GM12878 (cell line): Measurements from ENCODE around the gene PLSCR1. TPM values are rescaled to one million over a fixed set of nuclear protein-coding genes. Genes with fewer than 3 reads are reported as not detected.

Source experiments
- ATAC-seq: fragments of 200-7000 bp; cut with Tn5 transposase; 3 replicates; pipeline ENCODE4 v1.9.1; 2020; ENCODE audit warnings: mild to moderate bottlenecking, moderate library complexity
- BruUV-seq: library from RNA; stranded (reverse); fragments of 400-500 nt; replicated peaks from 2 replicates; lab custom pipeline; 2021; lab: Mats Ljungman, UMichigan
- CTCF ChIA-PET: fragments of 300-600 bp; sonication (Branson Sonifier 250); formaldehyde crosslinking; extraction: SDS; loops from one replicate; lab custom pipeline; 2021; ENCODE audit warnings: inconsistent platforms; lab: Yijun Ruan, JAX
- POLR2A ChIA-PET: fragments of 350-600 bp; formaldehyde crosslinking; extraction: SDS; loops from one replicate; lab custom pipeline; 2021; ENCODE audit warnings: inconsistent platforms; lab: Charles Lee
- RAD21 ChIA-PET: fragments of 300-600 bp; sonication (Branson Sonifier 250); formaldehyde crosslinking; loops from one replicate; lab custom pipeline; 2023; ENCODE audit warnings: antibody characterized with exemption; ENCODE audit not compliant: unreplicated experiment; lab: Charles Lee
- SMC1A ChIA-PET: fragments of 300-600 bp; sonication (Branson Sonifier 250); formaldehyde crosslinking; loops from one replicate; lab custom pipeline; 2023; ENCODE audit not compliant: unreplicated experiment, uncharacterized antibody; lab: Charles Lee
- DNase-seq: peaks from one replicate; pipeline ENCODE4 v3.0.0-alpha.2; 2011; ENCODE audit warnings: low read depth, low spot score
- FAIRE-seq: peaks from 3 replicates; lab custom pipeline; 2011; peaks lifted over from hg19 to GRCh38; lab: Jason Lieb, UNC
- H2AFZ ChIP-seq: 2 replicates; pipeline ENCODE4 v1.6.0; 2011; ENCODE audit warnings: low read depth, low read length, control low read depth; ENCODE audit not compliant: control insufficient read depth
- H3K27ac ChIP-seq: 2 replicates; pipeline ENCODE4 v1.5.1; 2011; ENCODE audit warnings: control low read depth; ENCODE audit not compliant: control insufficient read depth, insufficient read depth
- H3K27me3 ChIP-seq, 2 experiments: replicated peaks in 1 of 2; 2 replicates each; pipeline versions ENCODE4 v1.6.0 to v1.6.1; 2011; ENCODE audit warnings: low read length in 1 of 2; ENCODE audit not compliant: control insufficient read depth in 2 of 2, insufficient read depth in 2 of 2
- H3K36me3 ChIP-seq, 2 experiments: 2 replicates each; pipeline ENCODE4 v1.5.1; 2011; ENCODE audit warnings: low read length in 1 of 2; ENCODE audit not compliant: control insufficient read depth in 2 of 2, insufficient read depth in 2 of 2
- H3K4me1 ChIP-seq: 2 replicates; pipeline ENCODE4 v1.6.1; 2011; ENCODE audit warnings: mild to moderate bottlenecking, low read length, moderate library complexity, mixed read lengths; ENCODE audit not compliant: control insufficient read depth, insufficient read depth
- H3K4me2 ChIP-seq: 2 replicates; pipeline ENCODE4 v1.6.0; 2011; ENCODE audit warnings: control low read depth; ENCODE audit not compliant: control insufficient read depth, insufficient read depth
- H3K4me3 ChIP-seq: fragments of 200-600 bp; sonication (generic); 2 replicates; pipeline ENCODE4 v1.5.1; 2016
- H3K79me2 ChIP-seq: 2 replicates; pipeline ENCODE4 v1.6.0; 2011; ENCODE audit warnings: low read length; ENCODE audit not compliant: control insufficient read depth, insufficient read depth
- H3K9ac ChIP-seq: 2 replicates; pipeline ENCODE4 v1.8.0; 2011; ENCODE audit warnings: low read length, control low read depth, mixed read lengths; ENCODE audit not compliant: control insufficient read depth, insufficient read depth
- H3K9me3 ChIP-seq: replicated peaks from 3 replicates; pipeline ENCODE4 v1.5.1; 2011; ENCODE audit warnings: mild to moderate bottlenecking, low read length; ENCODE audit not compliant: control insufficient read depth, insufficient read depth
- H4K20me1 ChIP-seq: 2 replicates; pipeline ENCODE4 v1.6.0; 2011; ENCODE audit not compliant: control insufficient read depth, insufficient read depth
- BCL11A ChIP-seq: IDR thresholded peaks from 2 replicates; pipeline ENCODE4 v1.6.1; 2011; ENCODE audit warnings: low read depth, low read length
- CHD1 ChIP-seq: IDR thresholded peaks from 2 replicates; pipeline ENCODE4 v1.6.1; 2012; ENCODE audit warnings: low read depth, low read length, improper control_type of control experiment
- CTCF ChIP-seq, 3 experiments: IDR thresholded peaks in 2 of 3; conservative IDR thresholded peaks in 1 of 3; 2 replicates each; pipeline ENCODE4 v1.5.1; 2011; ENCODE audit warnings: low read depth in 3 of 3, low read length in 3 of 3, mild to moderate bottlenecking in 3 of 3, control low read depth in 2 of 3, moderate library complexity in 2 of 3, inconsistent platforms in 1 of 3, mixed read lengths in 1 of 3; ENCODE audit not compliant: control insufficient read depth in 2 of 3, insufficient read depth in 1 of 3; ENCODE audit errors: extremely low read depth in 1 of 3
- FOXK2 ChIP-seq: fragments of 450-650 bp; IDR thresholded peaks from 2 replicates; pipeline ENCODE4 v1.6.1; 2017; ENCODE audit warnings: mild to moderate bottlenecking, moderate library complexity
- GATAD2B ChIP-seq: fragments of 450-650 bp; conservative IDR thresholded peaks from 2 replicates; pipeline ENCODE4 v1.6.1; 2017; ENCODE audit warnings: low read depth, mild to moderate bottlenecking, moderate library complexity
- MEF2A ChIP-seq: IDR thresholded peaks from 2 replicates; pipeline ENCODE4 v1.6.1; 2011; ENCODE audit warnings: low read depth, mild to moderate bottlenecking, low read length, moderate library complexity; ENCODE audit not compliant: insufficient read depth
- NRF1 ChIP-seq: conservative IDR thresholded peaks from 2 replicates; pipeline ENCODE4 v1.6.1; 2011; ENCODE audit warnings: mild to moderate bottlenecking, low read depth, low read length, improper control_type of control experiment
- PAX8 ChIP-seq: fragments of 450-650 bp; IDR thresholded peaks from 2 replicates; pipeline ENCODE4 v1.6.1; 2017; ENCODE audit warnings: mild to moderate bottlenecking, moderate library complexity
- POLR2A ChIP-seq: IDR thresholded peaks from 2 replicates; pipeline ENCODE4 v1.6.1; 2011; ENCODE audit warnings: low read depth, mild to moderate bottlenecking, low read length
- SP1 ChIP-seq: IDR thresholded peaks from one replicate; pipeline ENCODE4 v1.6.1; 2011; ENCODE audit warnings: low read depth, low read length
- STAT1 ChIP-seq: fragments of 450-650 bp; conservative IDR thresholded peaks from 2 replicates; pipeline ENCODE4 v1.6.1; 2014; ENCODE audit warnings: antibody characterized with exemption, mild to moderate bottlenecking
- STAT3 ChIP-seq: IDR thresholded peaks from 2 replicates; pipeline ENCODE4 v1.6.1; 2011; ENCODE audit warnings: low read depth, low read length, improper control_type of control experiment
- ZBTB4 ChIP-seq: fragments of 450-650 bp; formaldehyde crosslinking; IDR thresholded peaks from 2 replicates; pipeline ENCODE4 v1.4.0; 2022; ENCODE audit warnings: mild to moderate bottlenecking, moderate library complexity
- ZNF207 ChIP-seq: fragments of 450-650 bp; IDR thresholded peaks from 2 replicates; pipeline ENCODE4 v1.6.1; 2014; ENCODE audit warnings: antibody characterized with exemption, mild to moderate bottlenecking, borderline replicate concordance
- ZZZ3 ChIP-seq: IDR thresholded peaks from 2 replicates; pipeline ENCODE4 v1.6.1; 2011; ENCODE audit warnings: low read depth; ENCODE audit not compliant: control insufficient read depth, insufficient read length
- WGBS: methylation state at CpG from one replicate; pipeline ENCODE4 v1.1.6; 2016; ENCODE audit warnings: low lambda C conversion rate; ENCODE audit not compliant: insufficient replicate concordance, insufficient coverage; ENCODE audit errors: missing lambda C conversion rate; 5-methylcytosine and 5-hydroxymethylcytosine counted together
- in situ Hi-C: fragments of 300-500 bp; cut with MboI; formaldehyde crosslinking; loops from 9 replicates; pipeline ENCODE4 v1.14.3; 2018; ENCODE audit warnings: mixed read lengths
- intact Hi-C: fragments of 100-400 bp; cut with micrococcal nuclease; formaldehyde crosslinking; loops from one replicate; pipeline ENCODE4 v1.14.2; 2022; ENCODE audit not compliant: unreplicated experiment
- polyA plus RNA-seq, 11 experiments: library from polyadenylated mRNA; depleted of rRNA in 4 of 11; unstranded in 6 of 11; stranded (reverse) in 5 of 11; fragments of >200 nt; fragmentation: Nextera tagmentation in 4 of 11; fragmentation: Illumina TruSeq in 1 of 11; extraction: Ambion mirVana in 4 of 11; extraction: Trizol in 1 of 11; gene quantifications; 1 replicate in 1 of 11; 2 replicates in 10 of 11; pipeline versions ENCODE4 v1.2.1 to v1.2.3, GENCODE V29; 2011 to 2016; ENCODE audit warnings: inconsistent platforms in 2 of 11, missing spikeins in 2 of 11, low read depth in 1 of 11
- total RNA-seq, 4 experiments: library from RNA; depleted of rRNA in 3 of 4; stranded (reverse); fragments of >200 nt in 3 of 4; fragmentation: Illumina TruSeq in 1 of 4; extraction: Trizol in 1 of 4; gene quantifications; 2 replicates each; pipeline versions ENCODE4 v1.2.1 to v1.2.3, GENCODE V29; 2013 to 2021
- TF ChIP-seq, protein P1 (sequence below): IDR thresholded peaks from 2 replicates; pipeline ENCODE4 v1.6.1; 2011; ENCODE audit warnings: low read depth, low read length, improper control_type of control experiment, borderline replicate concordance

The PLSCR1 gene
- total and polyA plus RNA-seq, 10 of the 15 experiments (the other 5 are each of a cell fraction or from before 2014, with no cell fraction given) = 35.4 to 77.8 (median 41.1) TPM

GRCh38 chr3:146468671-146469149, 75.7 kb downstream of the PLSCR1 start:
- Histone ChIP-seq H3K27me3 (no peaks in the 10 kb centered on the region), H3K36me3 (no peaks in the 10 kb centered on the region), H3K4me3 (peak overlapping the region; percentile 52; the same call in 1 of the 2 replicates), H4K20me1 (no peaks in the 10 kb centered on the region), H3K9ac (no peak overlapping the region), H3K4me2 (peak overlapping the region; percentile 95), H3K4me1 (peaks cover 4% of the 10 kb centered on the region; the same call in 1 of the 2 replicates), H3K79me2 (no peaks in the 10 kb centered on the region), H2AFZ (peak overlapping the region; percentile 88; the same call in 1 of the 2 replicates), H3K27ac (no peak overlapping the region), H3K9me3 (no peaks in the 10 kb centered on the region)
- DNase-seq (no peak), ATAC-seq (no peak), FAIRE-seq (no peak)
- WGBS = 80% methylated on average over 10 of the region's 10 CpGs
- ChIA-PET RAD21 (no interaction called here), CTCF (interaction anchor here (1.3 to 1.4 kb wide), 2 partner anchors 37 to 50 kb away, joined by 3 read pairs; no protein-coding TSS in a partner anchor), POLR2A (no interaction called here), SMC1A (interaction anchor here (0.7 to 1.9 kb wide), 2 partner anchors 15 to 75 kb away, joined by 3 to 9 read pairs; partner anchors contain the start of gene PLSCR1)
- in situ Hi-C loops (no loop called here), intact Hi-C loops (loop anchor here (5.0 kb wide), 1 partner anchor 74 kb away; the partner anchor contains the start of gene PLSCR1)
- BruUV-seq = no TSS peak
- TF ChIP-seq MEF2A (no peak), NRF1 (no peak), ZBTB4 (CRISPR knock-in tag) (no peak), CHD1 (no peak), ZZZ3 (no peak), POLR2A (no peak), FOXK2 (no peak), SP1 (no peak), STAT3 (no peak), BCL11A (no peak), PAX8 (no peak), GATAD2B (no peak), STAT1 (no peak), CTCF (IDR thresholded peaks at IDR 0.05 in 2 of 3, conservative IDR thresholded peaks at IDR 0.05 in 1 of 3; ENCODE audit: control insufficient read depth in 2 of 3, extremely low read depth in 1 of 3, insufficient read depth in 1 of 3, low read depth in 3 of 3, low read length in 3 of 3) (no peak), ZNF207 (no peak)
- TF ChIP-seq, protein P1, sequence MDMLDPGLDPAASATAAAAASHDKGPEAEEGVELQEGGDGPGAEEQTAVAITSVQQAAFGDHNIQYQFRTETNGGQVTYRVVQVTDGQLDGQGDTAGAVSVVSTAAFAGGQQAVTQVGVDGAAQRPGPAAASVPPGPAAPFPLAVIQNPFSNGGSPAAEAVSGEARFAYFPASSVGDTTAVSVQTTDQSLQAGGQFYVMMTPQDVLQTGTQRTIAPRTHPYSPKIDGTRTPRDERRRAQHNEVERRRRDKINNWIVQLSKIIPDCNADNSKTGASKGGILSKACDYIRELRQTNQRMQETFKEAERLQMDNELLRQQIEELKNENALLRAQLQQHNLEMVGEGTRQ = no peak
